ENCODE measurements around the gene PNPLA5.

The PNPLA5 gene

DNA sequence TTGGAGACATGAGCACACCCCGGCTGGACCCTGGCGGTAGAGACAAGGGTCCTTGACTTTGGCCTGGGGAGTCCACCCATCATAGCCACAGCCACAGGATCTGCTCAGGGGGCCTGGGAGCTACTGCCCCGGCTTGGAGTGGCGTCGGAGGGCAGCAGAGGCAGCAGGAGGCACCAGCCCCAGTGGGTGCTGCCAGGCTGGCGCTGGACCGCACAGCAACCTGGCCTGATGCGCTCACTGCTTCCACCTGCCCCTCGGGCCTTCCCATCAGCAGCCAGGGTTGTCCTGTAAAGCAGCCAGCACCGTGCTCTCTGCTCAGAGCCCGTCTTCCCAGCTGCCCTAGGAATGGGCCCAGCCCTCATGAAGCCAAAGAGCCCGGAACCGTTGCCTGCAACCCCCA, 51.4 kb downstream of the PNPLA5 start:
- in situ Hi-C loops (cut with MboI; ENCODE audit: low sequenced_read_pairs): no loop called here

GRCh38 chr22:43839781-43840180, 52.0 kb downstream of the PNPLA5 start:
- in situ Hi-C loops (cut with MboI; ENCODE audit: low sequenced_read_pairs): no loop called here

GRCh38 chr22:43838571-43839307, 53.1 kb downstream of the PNPLA5 start:
- in situ Hi-C loops (cut with MboI; ENCODE audit: low sequenced_read_pairs): no loop called here

- in situ Hi-C loops (cut with MboI; ENCODE audit: low sequenced_read_pairs): no loop called here
Observed at GRCh38 chr22:43838161-43838560, 53.7 kb downstream of the PNPLA5 start.

DNA sequence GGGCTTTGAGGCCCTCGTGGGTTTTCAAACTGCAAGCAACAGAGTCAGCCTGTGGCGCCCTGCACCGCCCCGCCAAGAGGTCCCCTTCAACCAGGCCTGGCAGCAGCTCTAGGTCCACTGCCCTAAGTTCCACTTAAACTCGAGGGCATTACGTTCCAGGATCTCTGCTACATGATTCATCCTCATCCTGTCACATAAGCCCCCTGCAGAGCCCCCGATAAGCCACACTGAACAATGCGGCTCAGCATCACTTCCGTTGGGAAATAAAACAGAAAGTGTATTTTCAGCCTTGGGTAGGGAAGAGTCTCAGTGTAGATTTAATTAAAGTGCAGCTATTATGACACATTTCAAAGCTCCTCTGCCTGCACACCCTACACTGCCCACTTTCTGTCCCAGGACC, 54.1 kb downstream of the PNPLA5 start:
- in situ Hi-C loops (cut with MboI; ENCODE audit: low sequenced_read_pairs): no loop called here

GRCh38 chr22:43835736-43836135, 56.1 kb downstream of the PNPLA5 start:
- in situ Hi-C loops (cut with MboI; ENCODE audit: low sequenced_read_pairs): no loop called here

- in situ Hi-C loops (cut with MboI; ENCODE audit: low sequenced_read_pairs): no loop called here
Observed at GRCh38 chr22:43835166-43835565, 56.6 kb downstream of the PNPLA5 start.

DNA sequence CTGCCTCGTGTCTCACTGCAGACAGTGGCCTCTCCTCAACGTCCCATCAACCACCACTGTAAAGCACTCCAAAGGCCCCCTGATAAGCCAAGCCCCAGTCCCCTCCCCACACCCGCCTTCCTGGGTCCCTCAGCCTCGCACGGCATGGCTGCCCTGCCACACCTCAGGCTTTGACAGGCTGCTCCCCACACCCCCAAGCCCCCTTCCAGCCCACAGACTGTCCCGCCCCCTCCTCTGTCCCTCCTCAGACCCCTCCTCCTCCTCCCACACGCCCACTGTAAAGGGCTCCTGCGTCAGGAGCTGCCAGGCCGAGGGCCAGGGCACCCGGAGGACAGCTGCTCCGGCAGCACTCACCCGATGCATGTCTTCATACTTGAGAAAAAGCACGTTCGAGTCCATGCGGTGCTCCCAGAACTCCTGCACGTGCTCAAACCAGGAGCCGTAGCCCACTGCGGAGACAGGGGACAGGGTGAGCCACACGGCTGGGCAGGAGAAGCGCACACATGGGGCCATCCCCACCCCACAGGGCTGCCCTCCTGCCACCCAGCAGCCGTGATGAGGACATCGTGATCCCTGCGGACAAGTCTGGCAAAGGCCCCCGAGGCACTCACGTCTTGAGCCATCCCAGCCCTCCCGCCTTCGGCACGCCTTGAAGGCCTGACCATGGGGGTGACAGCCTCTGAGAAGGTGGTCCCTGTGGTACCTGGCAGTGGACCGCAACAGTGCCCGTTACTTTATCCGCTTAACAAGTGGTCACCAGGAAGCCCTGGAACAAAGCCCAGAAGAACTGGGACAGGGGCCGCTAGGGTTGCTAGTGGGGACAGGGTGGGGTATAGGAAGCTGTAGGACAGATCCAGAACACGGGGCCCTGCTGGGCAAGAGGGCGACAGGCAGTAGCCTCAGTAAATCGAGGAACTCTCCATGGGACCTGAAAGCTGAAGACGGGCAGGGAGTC, 58.2 kb downstream of the PNPLA5 start:
- in situ Hi-C loops (cut with MboI; ENCODE audit: low sequenced_read_pairs): no loop called here

- in situ Hi-C loops (cut with MboI; ENCODE audit: low sequenced_read_pairs): no loop called here
Observed at GRCh38 chr22:43832393-43833265, 59.2 kb downstream of the PNPLA5 start.

DNA sequence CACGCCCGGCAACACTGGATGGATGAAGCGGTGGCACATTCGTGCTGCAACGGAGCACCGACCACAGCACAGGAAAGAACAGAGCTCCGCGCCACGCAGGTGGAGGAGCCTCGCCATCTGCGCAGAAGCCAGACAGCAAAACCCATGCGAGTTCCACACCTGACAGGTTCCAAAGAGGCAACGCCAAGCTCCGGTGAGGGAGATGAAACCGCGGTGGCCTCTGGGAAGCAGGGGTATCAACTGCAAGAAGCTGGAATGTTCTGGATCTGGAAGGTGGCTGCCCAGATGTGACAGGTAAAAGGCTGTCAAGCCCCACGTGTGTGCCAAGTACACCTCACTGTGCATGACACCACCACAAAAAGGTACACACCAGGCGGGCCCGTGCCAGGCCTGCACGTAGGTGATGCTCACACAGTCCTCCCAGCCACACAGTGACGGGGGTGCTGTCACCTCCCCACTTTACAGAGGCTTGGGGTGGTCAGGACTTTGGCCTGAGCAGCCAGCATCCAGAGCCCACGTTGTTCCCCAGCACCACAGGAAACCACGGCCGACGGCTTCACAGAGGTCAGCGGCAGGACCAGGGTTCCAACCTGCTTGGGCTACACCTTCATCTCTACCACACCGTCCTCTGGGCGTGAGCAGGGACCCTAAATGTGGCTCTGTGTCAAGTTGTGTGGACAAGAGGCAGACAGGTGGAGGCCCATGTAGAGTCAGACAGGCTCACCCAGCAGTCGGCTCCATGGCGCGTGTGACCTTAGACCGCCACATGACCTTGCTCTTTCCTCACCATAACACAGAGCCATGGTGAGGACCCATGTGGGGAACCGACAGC, 60.0 kb downstream of the PNPLA5 start:
- in situ Hi-C loops (cut with MboI; ENCODE audit: low sequenced_read_pairs): no loop called here

DNA sequence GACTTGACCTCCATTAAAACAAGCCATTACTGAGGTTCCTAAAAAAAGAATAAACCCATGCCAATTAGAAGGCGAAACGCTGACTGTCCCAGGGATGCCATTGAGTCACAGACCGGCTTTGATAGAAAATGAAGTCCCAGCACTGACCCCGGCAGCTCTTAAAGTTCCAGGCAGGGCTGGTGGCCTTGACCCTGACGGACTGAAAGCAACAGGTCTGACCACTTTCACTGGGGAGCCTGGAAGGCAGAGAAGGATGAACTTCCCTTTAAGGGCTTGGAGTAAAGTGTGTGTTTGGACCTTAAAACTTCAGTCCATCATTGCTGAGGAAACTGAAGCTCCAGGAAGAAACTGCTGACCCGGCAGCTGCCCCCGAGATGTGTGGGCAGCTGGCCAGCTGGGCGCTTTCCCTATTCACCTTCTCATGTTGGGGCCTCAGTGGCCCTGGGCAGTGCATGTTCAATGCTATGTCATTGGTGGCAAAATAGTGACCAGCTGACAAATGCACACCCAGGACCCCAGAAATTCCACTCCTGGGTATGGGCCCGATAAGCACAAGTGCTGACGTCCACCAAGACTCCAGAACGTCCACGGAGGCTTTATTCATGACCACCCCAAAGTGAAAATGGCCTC, 60.8 kb downstream of the PNPLA5 start:
- in situ Hi-C loops (cut with MboI; ENCODE audit: low sequenced_read_pairs): no loop called here

- in situ Hi-C loops (cut with MboI; ENCODE audit: low sequenced_read_pairs): no loop called here
Observed at GRCh38 chr22:43829904-43830851, 61.6 kb downstream of the PNPLA5 start.

Measured in HL-60/S4 treated with retinoic acid at 250 ng/mL for 4 days and 3 days (cell line).